Smooth muscle cell (in vitro differentiated cells): ENCODE measurements around the gene KCNIP1. TPM values are rescaled to one million over a fixed set of nuclear protein-coding genes. Genes with fewer than 3 reads are reported as not detected.

ENCODE experiments used
- DNase-seq: peaks from one replicate; lab custom pipeline; 2025; ENCODE audit not compliant: unreplicated experiment; lab: John Stamatoyannopoulos, UW
- H2AFZ ChIP-seq: fragments of 200-600 bp; sonication (generic); 2 replicates; pipeline ENCODE4 v1.6.0; 2016; ENCODE audit warnings: antibody characterized with exemption, low read depth, mild to moderate bottlenecking
- H3F3A ChIP-seq: fragments of 200-600 bp; sonication (generic); 2 replicates; pipeline ENCODE4 v1.6.0; 2017; ENCODE audit warnings: antibody characterized with exemption, low read depth
- H3K27ac ChIP-seq: fragments of 200-600 bp; sonication (generic); 2 replicates; pipeline ENCODE4 v1.5.1; 2016; ENCODE audit warnings: low read depth, mild to moderate bottlenecking
- H3K27me3 ChIP-seq: fragments of 200-600 bp; sonication (generic); 2 replicates; pipeline ENCODE4 v1.6.1; 2016; ENCODE audit warnings: low read depth, mild to moderate bottlenecking
- H3K36me3 ChIP-seq: fragments of 200-600 bp; sonication (generic); 2 replicates; pipeline ENCODE4 v1.5.1; 2016; ENCODE audit warnings: low read depth
- H3K4me1 ChIP-seq: fragments of 200-600 bp; sonication (generic); 2 replicates; pipeline ENCODE4 v1.5.1; 2016; ENCODE audit warnings: low read depth
- H3K4me2 ChIP-seq: fragments of 200-600 bp; sonication (generic); 2 replicates; pipeline ENCODE4 v1.6.0; 2016; ENCODE audit warnings: mild to moderate bottlenecking
- H3K4me3 ChIP-seq: fragments of 200-600 bp; sonication (generic); 2 replicates; pipeline ENCODE4 v1.5.1; 2016; ENCODE audit warnings: mild to moderate bottlenecking
- H3K79me2 ChIP-seq: fragments of 200-600 bp; sonication (generic); 2 replicates; pipeline ENCODE4 v1.6.0; 2016; ENCODE audit warnings: low read depth, mild to moderate bottlenecking
- H3K9ac ChIP-seq: fragments of 200-600 bp; sonication (generic); 2 replicates; pipeline ENCODE4 v1.6.0; 2016; ENCODE audit warnings: low read depth
- H3K9me3 ChIP-seq: fragments of 200-600 bp; sonication (generic); replicated peaks from 2 replicates; pipeline ENCODE4 v1.5.1; 2016; ENCODE audit warnings: low read depth
- H4K20me1 ChIP-seq: fragments of 200-600 bp; sonication (generic); 2 replicates; pipeline ENCODE4 v1.6.0; 2016; ENCODE audit warnings: low read depth
- CTCF ChIP-seq: fragments of 200-600 bp; sonication (generic); IDR thresholded peaks from 2 replicates; pipeline ENCODE4 v1.5.1; 2017; ENCODE audit warnings: borderline replicate concordance, mild to moderate bottlenecking, antibody characterized with exemption; ENCODE audit not compliant: insufficient read depth, poor library complexity, severe bottlenecking
- whole genome bisulfite sequencing: methylation state at CpG from one replicate; pipeline ENCODE4 v1.1.7; 2016; ENCODE audit warnings: low lambda C conversion rate; 5-methylcytosine and 5-hydroxymethylcytosine counted together
- polyA plus RNA-seq: library from polyadenylated mRNA; unstranded; fragments of >200 nt; fragmentation: Nextera tagmentation; extraction: Ambion mirVana; gene quantifications from 2 replicates; pipeline ENCODE4 v1.2.1, GENCODE V29; 2016
- total RNA-seq: library from RNA; depleted of rRNA; stranded (reverse); fragments of >200 nt; gene quantifications from 2 replicates; pipeline ENCODE4 v1.2.3, GENCODE V29; 2014

The KCNIP1 gene
- total and polyA plus RNA-seq, 2 experiments from 2014 or later = 0.50 TPM; not detected in 1

GRCh38 chr5:170585273-170585948, 81.6 kb downstream of the KCNIP1 start:
- 82% methylated on average over 14 of the region's 14 CpGs for WGBS
- H3K79me2 ChIP-seq = no peaks in the 10 kb centered on the region
- H3K27ac ChIP-seq = no peak overlapping the region
- H2AFZ ChIP-seq = no peak overlapping the region
- H3F3A ChIP-seq = no peaks in the 10 kb centered on the region
- H3K9me3 ChIP-seq = no peaks in the 10 kb centered on the region
- no peak for DNase-seq
- TF ChIP-seq CTCF = no peak
- H3K27me3 ChIP-seq = no peaks in the 10 kb centered on the region
- no peak overlapping the region for H3K4me3 ChIP-seq
- peaks cover 4% of the 10 kb centered on the region for H3K4me1 ChIP-seq
- H3K9ac ChIP-seq = no peak overlapping the region
- no peak overlapping the region for H3K4me2 ChIP-seq
- H4K20me1 ChIP-seq = no peaks in the 10 kb centered on the region
- no peaks in the 10 kb centered on the region for H3K36me3 ChIP-seq

- Histone ChIP-seq H3K9me3 (no peaks in the 10 kb centered on the region), H3K4me1 (peaks cover 4% of the 10 kb centered on the region), H3K27me3 (peaks cover 13% of the 10 kb centered on the region), H3K36me3 (no peaks in the 10 kb centered on the region), H3K79me2 (no peaks in the 10 kb centered on the region), H3F3A (no peaks in the 10 kb centered on the region), H3K27ac (no peak overlapping the region), H3K9ac (no peak overlapping the region), H2AFZ (no peak overlapping the region), H3K4me3 (no peak overlapping the region), H4K20me1 (no peaks in the 10 kb centered on the region), H3K4me2 (no peak overlapping the region)
- WGBS = 50% methylated on average over 2 of the region's 2 CpGs
- no peak for TF ChIP-seq CTCF
- no peak for DNase-seq
Measured at GRCh38 chr5:170587808-170588207, 84.0 kb downstream of the KCNIP1 start.

GRCh38 chr5:170589643-170590042, 85.8 kb downstream of the KCNIP1 start:
- H3K4me2 ChIP-seq = no peak overlapping the region
- H4K20me1 ChIP-seq = no peaks in the 10 kb centered on the region
- DNase-seq = no peak
- TF ChIP-seq CTCF = no peak
- no peaks in the 10 kb centered on the region for H3K4me1 ChIP-seq
- H3K9me3 ChIP-seq = no peaks in the 10 kb centered on the region
- no peak overlapping the region for H3K4me3 ChIP-seq
- peaks cover 21% of the 10 kb centered on the region for H3K27me3 ChIP-seq
- H2AFZ ChIP-seq = no peak overlapping the region
- H3F3A ChIP-seq = no peaks in the 10 kb centered on the region
- H3K9ac ChIP-seq = no peak overlapping the region
- H3K79me2 ChIP-seq = no peaks in the 10 kb centered on the region
- WGBS = 98% methylated on average over 6 of the region's 6 CpGs
- no peaks in the 10 kb centered on the region for H3K36me3 ChIP-seq
- H3K27ac ChIP-seq = no peak overlapping the region

- WGBS = 65% methylated on average over 3 of the region's 3 CpGs
- Histone ChIP-seq H3K9me3 (no peaks in the 10 kb centered on the region), H3K4me3 (no peak overlapping the region), H2AFZ (no peak overlapping the region), H3K27me3 (peaks cover 24% of the 10 kb centered on the region), H3K4me2 (no peak overlapping the region), H3K36me3 (no peaks in the 10 kb centered on the region), H3K27ac (no peak overlapping the region), H3K4me1 (no peaks in the 10 kb centered on the region), H4K20me1 (no peaks in the 10 kb centered on the region), H3F3A (no peaks in the 10 kb centered on the region), H3K9ac (no peak overlapping the region), H3K79me2 (no peaks in the 10 kb centered on the region)
- no peak for DNase-seq
- TF ChIP-seq CTCF = no peak
Measured at GRCh38 chr5:170590566-170590965, 86.7 kb downstream of the KCNIP1 start.
